HEK293 (cell line): ENCODE results near the gene ATAD2B.
A peak's percentile ranks its signal among the peaks of the same experiment; 100 is the strongest.

Experiments used
- GLIS1 ChIP-seq: fragments of 450-650 bp; formaldehyde crosslinking; IDR thresholded peaks from 2 replicates; pipeline ENCODE4 v1.5.1; 2016; ENCODE audit warnings: missing biosample characterization, missing genetic modification characterization
- GLIS2 ChIP-seq: fragments of 450-650 bp; formaldehyde crosslinking; IDR thresholded peaks from 2 replicates; pipeline ENCODE4 v1.5.1; 2016; ENCODE audit warnings: missing biosample characterization, missing genetic modification characterization
- MZF1 ChIP-seq: fragments of 450-650 bp; formaldehyde crosslinking; IDR thresholded peaks from 2 replicates; pipeline ENCODE4 v1.5.1; 2017; ENCODE audit warnings: missing biosample characterization, missing genetic modification characterization, borderline replicate concordance
- REPIN1 ChIP-seq: fragments of 450-650 bp; formaldehyde crosslinking; IDR thresholded peaks from 2 replicates; pipeline ENCODE4 v1.5.1; 2017; ENCODE audit warnings: missing biosample characterization, missing genetic modification characterization, low read depth
- SP7 ChIP-seq: fragments of 450-650 bp; formaldehyde crosslinking; IDR thresholded peaks from 2 replicates; pipeline ENCODE4 v1.5.1; 2016; ENCODE audit warnings: missing biosample characterization, missing genetic modification characterization
- TCF7L2 ChIP-seq: IDR thresholded peaks from 2 replicates; pipeline ENCODE4 v1.6.1; 2011; ENCODE audit warnings: low read depth, mild to moderate bottlenecking, inconsistent platforms, low read length, moderate library complexity, borderline replicate concordance
- YY2 ChIP-seq: fragments of 450-650 bp; formaldehyde crosslinking; IDR thresholded peaks from 2 replicates; pipeline ENCODE4 v1.5.1; 2016; ENCODE audit warnings: missing biosample characterization, missing genetic modification characterization
- ZBTB17 ChIP-seq: fragments of 450-650 bp; formaldehyde crosslinking; IDR thresholded peaks from 2 replicates; pipeline ENCODE4 v1.5.1; 2016; ENCODE audit warnings: missing biosample characterization, missing genetic modification characterization
- ZBTB48 ChIP-seq: fragments of 450-650 bp; formaldehyde crosslinking; IDR thresholded peaks from 2 replicates; pipeline ENCODE4 v1.5.1; 2016; ENCODE audit warnings: missing biosample characterization, missing genetic modification characterization
- ZNF223 ChIP-seq: fragments of 450-650 bp; formaldehyde crosslinking; IDR thresholded peaks from 2 replicates; pipeline ENCODE4 v1.5.1; 2016; ENCODE audit warnings: missing biosample characterization, missing genetic modification characterization
- ZNF302 ChIP-seq: fragments of 450-650 bp; formaldehyde crosslinking; IDR thresholded peaks from 2 replicates; pipeline ENCODE4 v1.5.1; 2016; ENCODE audit warnings: missing biosample characterization, missing genetic modification characterization, low read depth
- ZNF350 ChIP-seq: fragments of 450-650 bp; formaldehyde crosslinking; IDR thresholded peaks from 2 replicates; pipeline ENCODE4 v1.5.0; 2017; ENCODE audit warnings: missing biosample characterization, mild to moderate bottlenecking, missing genetic modification characterization
- ZNF37A ChIP-seq: fragments of 450-650 bp; IDR thresholded peaks from 2 replicates; pipeline ENCODE4 v1.5.1; 2018; ENCODE audit warnings: missing biosample characterization, missing genetic modification characterization
- ZNF560 ChIP-seq: fragments of 450-650 bp; formaldehyde crosslinking; IDR thresholded peaks from 2 replicates; pipeline ENCODE4 v1.5.1; 2017; ENCODE audit warnings: missing biosample characterization, missing genetic modification characterization, borderline replicate concordance
- ZNF623 ChIP-seq: fragments of 450-650 bp; formaldehyde crosslinking; IDR thresholded peaks from 2 replicates; pipeline ENCODE4 v1.5.1; 2016; ENCODE audit warnings: missing biosample characterization, missing genetic modification characterization
- TF ChIP-seq, protein P1 (sequence below): fragments of 450-650 bp; formaldehyde crosslinking; IDR thresholded peaks from 2 replicates; pipeline ENCODE4 v1.5.1; 2016; ENCODE audit warnings: missing biosample characterization, missing genetic modification characterization
- TF ChIP-seq, protein P2 (sequence below): fragments of 450-650 bp; formaldehyde crosslinking; IDR thresholded peaks from 2 replicates; pipeline ENCODE4 v1.5.1; 2016; ENCODE audit warnings: missing biosample characterization, missing genetic modification characterization
- TF ChIP-seq, protein P3 (sequence below): fragments of 450-650 bp; IDR thresholded peaks from 2 replicates; pipeline ENCODE4 v1.5.1; 2018; ENCODE audit warnings: missing biosample characterization, mild to moderate bottlenecking, missing genetic modification characterization
- TF ChIP-seq, protein P4 (sequence below): fragments of 450-650 bp; formaldehyde crosslinking; IDR thresholded peaks from 2 replicates; pipeline ENCODE4 v1.5.1; 2016; ENCODE audit warnings: missing biosample characterization, missing genetic modification characterization
- TF ChIP-seq, protein P5 (sequence below): fragments of 450-650 bp; formaldehyde crosslinking; IDR thresholded peaks from 2 replicates; pipeline ENCODE4 v1.5.1; 2016; ENCODE audit warnings: missing biosample characterization, missing genetic modification characterization
- TF ChIP-seq, protein P6 (sequence below): fragments of 450-650 bp; formaldehyde crosslinking; optimal IDR thresholded peaks from 2 replicates; pipeline ENCODE3; 2016; ENCODE audit warnings: missing biosample characterization, mild to moderate bottlenecking, missing genetic modification characterization
- TF ChIP-seq, protein P7 (sequence below): fragments of 450-650 bp; formaldehyde crosslinking; IDR thresholded peaks from 2 replicates; pipeline ENCODE4 v1.5.1; 2017; ENCODE audit warnings: missing biosample characterization, missing genetic modification characterization
- TF ChIP-seq, protein P8 (sequence below): fragments of 450-650 bp; formaldehyde crosslinking; IDR thresholded peaks from 2 replicates; pipeline ENCODE4 v1.5.1; 2016; ENCODE audit warnings: missing biosample characterization, missing genetic modification characterization

The ATAD2B gene

DNA sequence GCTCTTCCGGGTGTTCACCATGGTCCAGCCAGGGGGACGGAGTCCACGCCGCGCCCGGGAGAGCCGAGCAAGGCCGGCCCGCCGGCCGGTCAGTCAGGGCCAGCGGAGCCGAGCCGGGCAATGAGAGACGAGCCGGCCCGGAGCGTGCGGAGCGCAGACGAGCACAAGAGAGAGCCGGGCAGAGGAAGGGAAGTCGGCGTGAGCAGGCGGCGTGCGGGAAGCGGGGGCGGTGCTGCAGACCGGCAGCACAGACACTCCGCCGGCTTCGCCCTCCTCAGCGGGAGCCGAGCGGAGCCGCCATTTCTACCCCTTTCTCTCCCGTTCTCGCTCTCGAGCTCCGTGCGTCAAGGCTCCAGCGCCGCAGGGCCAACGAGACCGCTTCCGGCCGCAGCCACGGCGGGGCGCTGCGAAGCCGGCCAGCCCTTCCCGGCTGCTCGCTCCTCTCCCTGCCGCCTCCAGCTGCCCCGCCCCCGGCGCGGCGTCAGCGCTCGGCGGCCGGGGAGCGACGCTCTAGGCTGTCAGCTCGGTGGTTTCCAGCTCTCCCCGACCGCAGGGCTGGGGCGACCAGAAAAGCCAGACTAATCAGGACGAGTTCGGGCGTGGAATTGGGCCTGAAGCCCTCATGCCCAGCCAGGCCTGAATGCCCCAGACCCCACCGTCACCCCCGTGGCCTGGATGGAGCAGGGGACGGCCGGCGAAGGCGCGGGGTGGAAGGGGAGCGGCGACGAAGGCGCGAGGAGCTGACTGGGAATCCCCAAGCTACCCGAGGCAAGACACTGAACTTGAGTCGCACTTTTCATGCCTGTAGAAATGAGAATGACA lies at the start of gene ATAD2B (continued):
- TF ChIP-seq, protein P1, sequence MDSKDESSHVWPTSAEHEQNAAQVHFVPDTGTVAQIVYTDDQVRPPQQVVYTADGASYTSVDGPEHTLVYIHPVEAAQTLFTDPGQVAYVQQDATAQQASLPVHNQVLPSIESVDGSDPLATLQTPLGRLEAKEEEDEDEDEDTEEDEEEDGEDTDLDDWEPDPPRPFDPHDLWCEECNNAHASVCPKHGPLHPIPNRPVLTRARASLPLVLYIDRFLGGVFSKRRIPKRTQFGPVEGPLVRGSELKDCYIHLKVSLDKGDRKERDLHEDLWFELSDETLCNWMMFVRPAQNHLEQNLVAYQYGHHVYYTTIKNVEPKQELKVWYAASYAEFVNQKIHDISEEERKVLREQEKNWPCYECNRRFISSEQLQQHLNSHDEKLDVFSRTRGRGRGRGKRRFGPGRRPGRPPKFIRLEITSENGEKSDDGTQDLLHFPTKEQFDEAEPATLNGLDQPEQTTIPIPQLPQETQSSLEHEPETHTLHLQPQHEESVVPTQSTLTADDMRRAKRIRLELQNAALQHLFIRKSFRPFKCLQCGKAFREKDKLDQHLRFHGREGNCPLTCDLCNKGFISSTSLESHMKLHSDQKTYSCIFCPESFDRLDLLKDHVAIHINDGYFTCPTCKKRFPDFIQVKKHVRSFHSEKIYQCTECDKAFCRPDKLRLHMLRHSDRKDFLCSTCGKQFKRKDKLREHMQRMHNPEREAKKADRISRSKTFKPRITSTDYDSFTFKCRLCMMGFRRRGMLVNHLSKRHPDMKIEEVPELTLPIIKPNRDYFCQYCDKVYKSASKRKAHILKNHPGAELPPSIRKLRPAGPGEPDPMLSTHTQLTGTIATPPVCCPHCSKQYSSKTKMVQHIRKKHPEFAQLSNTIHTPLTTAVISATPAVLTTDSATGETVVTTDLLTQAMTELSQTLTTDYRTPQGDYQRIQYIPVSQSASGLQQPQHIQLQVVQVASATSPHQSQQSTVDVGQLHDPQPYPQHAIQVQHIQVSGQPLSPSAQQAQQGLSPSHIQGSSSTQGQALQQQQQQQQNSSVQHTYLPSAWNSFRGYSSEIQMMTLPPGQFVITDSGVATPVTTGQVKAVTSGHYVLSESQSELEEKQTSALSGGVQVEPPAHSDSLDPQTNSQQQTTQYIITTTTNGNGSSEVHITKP (tag by site-specific recombination), result no peak
- TF ChIP-seq ZNF350 (tag by site-specific recombination) (no peak), ZBTB48 (tag by site-specific recombination) (no peak), GLIS2 (tag by site-specific recombination) (no peak), GLIS1 (tag by site-specific recombination) (peak; percentile 60), ZNF302 (tag by site-specific recombination) (no peak), REPIN1 (tag by site-specific recombination) (no peak; the same call in 1 of the 2 replicates), ZBTB17 (tag by site-specific recombination) (peak; percentile 86), ZNF37A (tag by site-specific recombination) (no peak), ZNF223 (tag by site-specific recombination) (no peak), TCF7L2 (no peak), MZF1 (tag by site-specific recombination) (no peak; the same call in 1 of the 2 replicates), SP7 (tag by site-specific recombination) (peak; percentile 63; the same call in 1 of the 2 replicates), ZNF623 (tag by site-specific recombination) (no peak), ZNF560 (tag by site-specific recombination) (no peak), YY2 (tag by site-specific recombination) (peak; percentile 71; the same call in 1 of the 2 replicates)
- TF ChIP-seq, protein P2, sequence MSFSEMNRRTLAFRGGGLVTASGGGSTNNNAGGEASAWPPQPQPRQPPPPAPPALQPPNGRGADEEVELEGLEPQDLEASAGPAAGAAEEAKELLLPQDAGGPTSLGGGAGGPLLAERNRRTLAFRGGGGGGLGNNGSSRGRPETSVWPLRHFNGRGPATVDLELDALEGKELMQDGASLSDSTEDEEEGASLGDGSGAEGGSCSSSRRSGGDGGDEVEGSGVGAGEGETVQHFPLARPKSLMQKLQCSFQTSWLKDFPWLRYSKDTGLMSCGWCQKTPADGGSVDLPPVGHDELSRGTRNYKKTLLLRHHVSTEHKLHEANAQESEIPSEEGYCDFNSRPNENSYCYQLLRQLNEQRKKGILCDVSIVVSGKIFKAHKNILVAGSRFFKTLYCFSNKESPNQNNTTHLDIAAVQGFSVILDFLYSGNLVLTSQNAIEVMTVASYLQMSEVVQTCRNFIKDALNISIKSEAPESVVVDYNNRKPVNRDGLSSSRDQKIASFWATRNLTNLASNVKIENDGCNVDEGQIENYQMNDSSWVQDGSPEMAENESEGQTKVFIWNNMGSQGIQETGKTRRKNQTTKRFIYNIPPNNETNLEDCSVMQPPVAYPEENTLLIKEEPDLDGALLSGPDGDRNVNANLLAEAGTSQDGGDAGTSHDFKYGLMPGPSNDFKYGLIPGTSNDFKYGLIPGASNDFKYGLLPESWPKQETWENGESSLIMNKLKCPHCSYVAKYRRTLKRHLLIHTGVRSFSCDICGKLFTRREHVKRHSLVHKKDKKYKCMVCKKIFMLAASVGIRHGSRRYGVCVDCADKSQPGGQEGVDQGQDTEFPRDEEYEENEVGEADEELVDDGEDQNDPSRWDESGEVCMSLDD (tag by site-specific recombination), result 0 out of 2 replicates have a peak, but pooled peaks have one; percentile 18
- TF ChIP-seq, protein P3, sequence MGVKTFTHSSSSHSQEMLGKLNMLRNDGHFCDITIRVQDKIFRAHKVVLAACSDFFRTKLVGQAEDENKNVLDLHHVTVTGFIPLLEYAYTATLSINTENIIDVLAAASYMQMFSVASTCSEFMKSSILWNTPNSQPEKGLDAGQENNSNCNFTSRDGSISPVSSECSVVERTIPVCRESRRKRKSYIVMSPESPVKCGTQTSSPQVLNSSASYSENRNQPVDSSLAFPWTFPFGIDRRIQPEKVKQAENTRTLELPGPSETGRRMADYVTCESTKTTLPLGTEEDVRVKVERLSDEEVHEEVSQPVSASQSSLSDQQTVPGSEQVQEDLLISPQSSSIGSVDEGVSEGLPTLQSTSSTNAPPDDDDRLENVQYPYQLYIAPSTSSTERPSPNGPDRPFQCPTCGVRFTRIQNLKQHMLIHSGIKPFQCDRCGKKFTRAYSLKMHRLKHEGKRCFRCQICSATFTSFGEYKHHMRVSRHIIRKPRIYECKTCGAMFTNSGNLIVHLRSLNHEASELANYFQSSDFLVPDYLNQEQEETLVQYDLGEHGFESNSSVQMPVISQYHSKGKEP (tag by site-specific recombination), result peak; percentile 42; the same call in 1 of the 2 replicates
- TF ChIP-seq, protein P4, sequence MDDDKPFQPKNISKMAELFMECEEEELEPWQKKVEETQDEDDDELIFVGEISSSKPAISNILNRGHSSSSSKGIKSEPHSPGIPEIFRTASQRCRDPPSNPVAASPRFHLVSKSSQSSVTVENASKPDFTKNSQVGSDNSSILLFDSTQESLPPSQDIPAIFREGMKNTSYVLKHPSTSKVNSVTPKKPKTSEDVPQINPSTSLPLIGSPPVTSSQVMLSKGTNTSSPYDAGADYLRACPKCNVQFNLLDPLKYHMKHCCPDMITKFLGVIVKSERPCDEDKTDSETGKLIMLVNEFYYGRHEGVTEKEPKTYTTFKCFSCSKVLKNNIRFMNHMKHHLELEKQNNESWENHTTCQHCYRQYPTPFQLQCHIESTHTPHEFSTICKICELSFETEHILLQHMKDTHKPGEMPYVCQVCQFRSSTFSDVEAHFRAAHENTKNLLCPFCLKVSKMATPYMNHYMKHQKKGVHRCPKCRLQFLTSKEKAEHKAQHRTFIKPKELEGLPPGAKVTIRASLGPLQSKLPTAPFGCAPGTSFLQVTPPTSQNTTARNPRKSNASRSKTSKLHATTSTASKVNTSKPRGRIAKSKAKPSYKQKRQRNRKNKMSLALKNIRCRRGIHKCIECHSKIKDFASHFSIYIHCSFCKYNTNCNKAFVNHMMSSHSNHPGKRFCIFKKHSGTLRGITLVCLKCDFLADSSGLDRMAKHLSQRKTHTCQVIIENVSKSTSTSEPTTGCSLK (tag by site-specific recombination), result no peak
- TF ChIP-seq, protein P5, sequence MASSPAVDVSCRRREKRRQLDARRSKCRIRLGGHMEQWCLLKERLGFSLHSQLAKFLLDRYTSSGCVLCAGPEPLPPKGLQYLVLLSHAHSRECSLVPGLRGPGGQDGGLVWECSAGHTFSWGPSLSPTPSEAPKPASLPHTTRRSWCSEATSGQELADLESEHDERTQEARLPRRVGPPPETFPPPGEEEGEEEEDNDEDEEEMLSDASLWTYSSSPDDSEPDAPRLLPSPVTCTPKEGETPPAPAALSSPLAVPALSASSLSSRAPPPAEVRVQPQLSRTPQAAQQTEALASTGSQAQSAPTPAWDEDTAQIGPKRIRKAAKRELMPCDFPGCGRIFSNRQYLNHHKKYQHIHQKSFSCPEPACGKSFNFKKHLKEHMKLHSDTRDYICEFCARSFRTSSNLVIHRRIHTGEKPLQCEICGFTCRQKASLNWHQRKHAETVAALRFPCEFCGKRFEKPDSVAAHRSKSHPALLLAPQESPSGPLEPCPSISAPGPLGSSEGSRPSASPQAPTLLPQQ, result peak; percentile 49; the same call in 1 of the 2 replicates
- TF ChIP-seq, protein P6, sequence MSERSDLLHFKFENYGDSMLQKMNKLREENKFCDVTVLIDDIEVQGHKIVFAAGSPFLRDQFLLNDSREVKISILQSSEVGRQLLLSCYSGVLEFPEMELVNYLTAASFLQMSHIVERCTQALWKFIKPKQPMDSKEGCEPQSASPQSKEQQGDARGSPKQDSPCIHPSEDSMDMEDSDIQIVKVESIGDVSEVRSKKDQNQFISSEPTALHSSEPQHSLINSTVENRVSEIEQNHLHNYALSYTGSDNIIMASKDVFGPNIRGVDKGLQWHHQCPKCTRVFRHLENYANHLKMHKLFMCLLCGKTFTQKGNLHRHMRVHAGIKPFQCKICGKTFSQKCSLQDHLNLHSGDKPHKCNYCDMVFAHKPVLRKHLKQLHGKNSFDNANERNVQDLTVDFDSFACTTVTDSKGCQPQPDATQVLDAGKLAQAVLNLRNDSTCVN (tag by site-specific recombination), result peak; percentile 88
- TF ChIP-seq, protein P7, sequence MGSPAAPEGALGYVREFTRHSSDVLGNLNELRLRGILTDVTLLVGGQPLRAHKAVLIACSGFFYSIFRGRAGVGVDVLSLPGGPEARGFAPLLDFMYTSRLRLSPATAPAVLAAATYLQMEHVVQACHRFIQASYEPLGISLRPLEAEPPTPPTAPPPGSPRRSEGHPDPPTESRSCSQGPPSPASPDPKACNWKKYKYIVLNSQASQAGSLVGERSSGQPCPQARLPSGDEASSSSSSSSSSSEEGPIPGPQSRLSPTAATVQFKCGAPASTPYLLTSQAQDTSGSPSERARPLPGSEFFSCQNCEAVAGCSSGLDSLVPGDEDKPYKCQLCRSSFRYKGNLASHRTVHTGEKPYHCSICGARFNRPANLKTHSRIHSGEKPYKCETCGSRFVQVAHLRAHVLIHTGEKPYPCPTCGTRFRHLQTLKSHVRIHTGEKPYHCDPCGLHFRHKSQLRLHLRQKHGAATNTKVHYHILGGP (tag by site-specific recombination), result no peak
- TF ChIP-seq, protein P8, sequence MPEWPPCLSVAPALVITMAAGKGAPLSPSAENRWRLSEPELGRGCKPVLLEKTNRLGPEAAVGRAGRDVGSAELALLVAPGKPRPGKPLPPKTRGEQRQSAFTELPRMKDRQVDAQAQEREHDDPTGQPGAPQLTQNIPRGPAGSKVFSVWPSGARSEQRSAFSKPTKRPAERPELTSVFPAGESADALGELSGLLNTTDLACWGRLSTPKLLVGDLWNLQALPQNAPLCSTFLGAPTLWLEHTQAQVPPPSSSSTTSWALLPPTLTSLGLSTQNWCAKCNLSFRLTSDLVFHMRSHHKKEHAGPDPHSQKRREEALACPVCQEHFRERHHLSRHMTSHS, result no peak
